MM.1S (cell line): Measurements from ENCODE around the gene BTBD8.

Experiments used
- DNase-seq: peaks from one replicate; pipeline ENCODE4 v3.0.0-alpha.2; 2015
- H2AFZ ChIP-seq: fragments of 300-600 bp; sonication (generic); 2 replicates; pipeline ENCODE4 v1.6.0; 2016; ENCODE audit warnings: antibody characterized with exemption, low read length
- H3F3A ChIP-seq: fragments of 300-600 bp; sonication (generic); 2 replicates; pipeline ENCODE4 v1.6.1; 2016; ENCODE audit warnings: mild to moderate bottlenecking, antibody characterized with exemption, low read length, moderate library complexity, mixed read lengths; ENCODE audit not compliant: insufficient read depth
- H3K27ac ChIP-seq: fragments of 300-600 bp; sonication (generic); 2 replicates; pipeline ENCODE4 v1.5.1; 2016; ENCODE audit warnings: mild to moderate bottlenecking, low read length
- H3K27me3 ChIP-seq: fragments of 300-600 bp; sonication (generic); replicated peaks from 2 replicates; pipeline ENCODE4 v1.6.0; 2016; ENCODE audit warnings: low read length; ENCODE audit not compliant: insufficient read depth
- H3K36me3 ChIP-seq: fragments of 300-600 bp; sonication (generic); replicated peaks from 2 replicates; pipeline ENCODE4 v1.6.1; 2016; ENCODE audit warnings: mild to moderate bottlenecking, low read length, mixed read lengths; ENCODE audit not compliant: insufficient read depth
- H3K4me1 ChIP-seq: fragments of 300-600 bp; sonication (generic); 2 replicates; pipeline ENCODE4 v1.6.1; 2016; ENCODE audit warnings: low read length, mixed read lengths
- H3K4me2 ChIP-seq: fragments of 300-600 bp; sonication (generic); 2 replicates; pipeline ENCODE4 v1.6.0; 2016; ENCODE audit warnings: low read depth, low read length
- H3K4me3 ChIP-seq: fragments of 300-600 bp; sonication (generic); 2 replicates; pipeline ENCODE4 v1.5.1; 2016; ENCODE audit warnings: low read length, mixed read lengths
- H3K79me2 ChIP-seq: fragments of 300-600 bp; sonication (generic); 2 replicates; pipeline ENCODE4 v1.6.1; 2016; ENCODE audit warnings: mixed run types, low read length, mixed read lengths
- H3K9ac ChIP-seq: fragments of 300-600 bp; sonication (generic); 2 replicates; pipeline ENCODE4 v1.6.1; 2016; ENCODE audit warnings: low read length, mixed read lengths
- H3K9me2 ChIP-seq: fragments of 300-600 bp; sonication (generic); replicated peaks from 2 replicates; pipeline ENCODE4 v1.6.1; 2016; ENCODE audit warnings: mild to moderate bottlenecking, low read length, mixed read lengths; ENCODE audit not compliant: insufficient read depth
- H3K9me3 ChIP-seq: fragments of 300-600 bp; sonication (generic); replicated peaks from 2 replicates; pipeline ENCODE4 v1.6.1; 2016; ENCODE audit warnings: mild to moderate bottlenecking, low read length, mixed read lengths; ENCODE audit not compliant: insufficient read depth
- H4K20me1 ChIP-seq: fragments of 300-600 bp; sonication (generic); 2 replicates; pipeline ENCODE4 v1.6.1; 2016; ENCODE audit warnings: mild to moderate bottlenecking, low read length, moderate library complexity, mixed read lengths; ENCODE audit not compliant: insufficient read depth
- EZH2 ChIP-seq: fragments of 300-600 bp; sonication (generic); optimal IDR thresholded peaks from 2 replicates; pipeline ENCODE3; 2017; ENCODE audit warnings: low read depth, mild to moderate bottlenecking, antibody characterized with exemption, low read length, mixed read lengths
- EZH2phosphoT487 ChIP-seq: fragments of 300-600 bp; sonication (generic); IDR thresholded peaks from 2 replicates; pipeline ENCODE4 v1.6.1; 2018; ENCODE audit warnings: antibody characterized with exemption, low read length
- TF ChIP-seq, protein P1 (sequence below): fragments of 300-600 bp; sonication (generic); IDR thresholded peaks from 2 replicates; pipeline ENCODE4 v1.5.1; 2016; ENCODE audit warnings: antibody characterized with exemption, low read length, mixed read lengths

Gene BTBD8

DNA sequence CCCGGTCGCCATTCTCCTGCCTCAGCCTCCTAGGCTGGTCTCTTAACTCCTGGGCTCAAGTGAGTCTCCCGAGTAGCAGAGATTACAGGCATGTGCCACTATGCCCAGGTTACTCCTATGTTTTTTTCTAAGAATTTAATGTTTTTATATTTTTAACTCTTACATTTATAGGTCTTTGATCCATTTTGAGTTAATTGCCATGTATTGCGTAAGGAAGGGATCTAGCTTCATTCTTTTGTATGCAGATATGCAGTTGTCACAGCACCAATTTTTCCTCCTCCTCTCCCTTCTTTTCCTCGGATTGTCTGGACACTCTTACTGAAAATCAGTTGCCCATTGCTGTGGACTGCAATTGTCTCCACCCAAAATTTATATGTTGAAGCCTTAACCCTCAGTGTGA lies 11.5 kb downstream of the BTBD8 start:
- Histone ChIP-seq H3K27ac (no peak overlapping the region), H4K20me1 (no peaks in the 10 kb centered on the region), H3K9me3 (no peaks in the 10 kb centered on the region), H3K27me3 (no peaks in the 10 kb centered on the region), H3K36me3 (no peaks in the 10 kb centered on the region), H3K4me1 (no peaks in the 10 kb centered on the region), H3K4me2 (no peak overlapping the region), H3K79me2 (no peaks in the 10 kb centered on the region), H2AFZ (no peak overlapping the region), H3K4me3 (no peak overlapping the region), H3K9me2 (no peaks in the 10 kb centered on the region), H3K9ac (no peak overlapping the region), H3F3A (no peaks in the 10 kb centered on the region)
- no peak for DNase-seq
- TF ChIP-seq EZH2phosphoT487: no peak
- TF ChIP-seq, protein P1, sequence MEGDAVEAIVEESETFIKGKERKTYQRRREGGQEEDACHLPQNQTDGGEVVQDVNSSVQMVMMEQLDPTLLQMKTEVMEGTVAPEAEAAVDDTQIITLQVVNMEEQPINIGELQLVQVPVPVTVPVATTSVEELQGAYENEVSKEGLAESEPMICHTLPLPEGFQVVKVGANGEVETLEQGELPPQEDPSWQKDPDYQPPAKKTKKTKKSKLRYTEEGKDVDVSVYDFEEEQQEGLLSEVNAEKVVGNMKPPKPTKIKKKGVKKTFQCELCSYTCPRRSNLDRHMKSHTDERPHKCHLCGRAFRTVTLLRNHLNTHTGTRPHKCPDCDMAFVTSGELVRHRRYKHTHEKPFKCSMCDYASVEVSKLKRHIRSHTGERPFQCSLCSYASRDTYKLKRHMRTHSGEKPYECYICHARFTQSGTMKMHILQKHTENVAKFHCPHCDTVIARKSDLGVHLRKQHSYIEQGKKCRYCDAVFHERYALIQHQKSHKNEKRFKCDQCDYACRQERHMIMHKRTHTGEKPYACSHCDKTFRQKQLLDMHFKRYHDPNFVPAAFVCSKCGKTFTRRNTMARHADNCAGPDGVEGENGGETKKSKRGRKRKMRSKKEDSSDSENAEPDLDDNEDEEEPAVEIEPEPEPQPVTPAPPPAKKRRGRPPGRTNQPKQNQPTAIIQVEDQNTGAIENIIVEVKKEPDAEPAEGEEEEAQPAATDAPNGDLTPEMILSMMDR: no peak
- TF ChIP-seq EZH2: no peak

- no peak overlapping the region for H3K4me2 ChIP-seq
- H3K9ac ChIP-seq: no peak overlapping the region
- H3K27me3 ChIP-seq: no peaks in the 10 kb centered on the region
- no peak overlapping the region for H2AFZ ChIP-seq
- no peaks in the 10 kb centered on the region for H4K20me1 ChIP-seq
- no peaks in the 10 kb centered on the region for H3K4me1 ChIP-seq
- no peaks in the 10 kb centered on the region for H3K9me2 ChIP-seq
- no peak for TF ChIP-seq EZH2phosphoT487
- no peak for TF ChIP-seq EZH2
- TF ChIP-seq, protein P1: no peak
- H3K9me3 ChIP-seq: no peaks in the 10 kb centered on the region
- no peaks in the 10 kb centered on the region for H3K79me2 ChIP-seq
- H3K27ac ChIP-seq: no peak overlapping the region
- no peak for DNase-seq
- no peaks in the 10 kb centered on the region for H3K36me3 ChIP-seq
- H3F3A ChIP-seq: no peaks in the 10 kb centered on the region
- no peak overlapping the region for H3K4me3 ChIP-seq
These were observed 13.9 kb downstream of the BTBD8 start for GRCh38 chr1:92094090-92094489.

DNA sequence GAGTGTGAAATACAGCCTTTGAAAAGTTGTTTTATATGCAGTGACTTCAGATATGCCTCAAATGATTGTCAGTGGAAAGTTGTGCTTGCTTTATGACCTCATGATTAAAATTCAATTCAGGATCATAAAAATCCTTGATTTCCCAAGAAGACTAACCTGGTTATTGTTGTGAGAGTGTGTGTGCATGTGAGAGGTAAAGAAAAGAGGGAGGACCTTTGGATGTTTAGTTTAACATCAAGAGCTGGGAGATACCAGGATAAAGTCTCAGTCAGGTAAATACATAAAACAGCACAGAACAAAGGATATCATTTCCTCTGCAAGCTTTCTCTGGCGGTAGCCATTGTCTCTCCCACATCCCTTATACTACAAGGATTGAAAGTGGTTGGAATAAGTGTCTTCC lies 14.4 kb downstream of the BTBD8 start:
- Histone ChIP-seq H3K4me2 (no peak overlapping the region), H3K36me3 (no peaks in the 10 kb centered on the region), H2AFZ (no peak overlapping the region), H3K9ac (no peak overlapping the region), H3F3A (no peaks in the 10 kb centered on the region), H3K9me2 (no peaks in the 10 kb centered on the region), H3K4me3 (no peak overlapping the region), H3K27ac (no peak overlapping the region), H3K9me3 (no peaks in the 10 kb centered on the region), H4K20me1 (no peaks in the 10 kb centered on the region), H3K79me2 (no peaks in the 10 kb centered on the region), H3K4me1 (no peaks in the 10 kb centered on the region), H3K27me3 (no peaks in the 10 kb centered on the region)
- TF ChIP-seq, protein P1: no peak
- TF ChIP-seq EZH2 (no peak), EZH2phosphoT487 (no peak)
- DNase-seq: no peak
